ENCODE results near the gene OR7G3.

GRCh38 chr19:9166846-9167245, 40.1 kb upstream of the OR7G3 start:
- TF ChIP-seq CTCF (IDR thresholded peaks at IDR 0.05): no peak
- no peak for TF ChIP-seq POLR2A (IDR thresholded peaks at IDR 0.05)

All from adrenal gland (tissue), 5 donors.